GM21576 (cell line): ENCODE data around the gene UBXN6.

Experiments used
- ATAC-seq: cut with Tn5 transposase; IDR thresholded peaks from one replicate; pipeline ENCODE4 v1.9.1; 2021; ENCODE audit warnings: mild to moderate bottlenecking, moderate library complexity; ENCODE audit not compliant: unreplicated experiment

Gene UBXN6

DNA sequence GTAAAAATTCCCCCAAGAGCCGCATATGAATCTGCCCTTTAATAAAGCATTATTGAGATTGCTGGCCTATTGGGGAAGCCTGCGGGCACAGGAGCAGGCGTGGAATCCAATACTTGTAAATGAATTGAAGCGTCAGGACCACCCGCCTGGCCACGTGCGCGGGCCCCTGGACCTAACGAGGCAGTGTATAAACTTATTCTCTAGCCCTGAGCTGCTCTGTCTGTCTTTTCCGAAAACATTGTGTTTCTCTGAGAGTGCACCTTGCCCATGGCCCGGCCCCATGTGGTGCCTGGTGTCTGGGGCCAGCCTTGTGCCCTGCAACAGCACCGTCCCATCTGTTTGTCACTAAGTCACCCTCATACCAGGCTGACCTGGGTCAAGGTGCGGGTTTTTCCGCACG is 14.4 kb downstream of the UBXN6 start:
- ATAC-seq: no peak

DNA sequence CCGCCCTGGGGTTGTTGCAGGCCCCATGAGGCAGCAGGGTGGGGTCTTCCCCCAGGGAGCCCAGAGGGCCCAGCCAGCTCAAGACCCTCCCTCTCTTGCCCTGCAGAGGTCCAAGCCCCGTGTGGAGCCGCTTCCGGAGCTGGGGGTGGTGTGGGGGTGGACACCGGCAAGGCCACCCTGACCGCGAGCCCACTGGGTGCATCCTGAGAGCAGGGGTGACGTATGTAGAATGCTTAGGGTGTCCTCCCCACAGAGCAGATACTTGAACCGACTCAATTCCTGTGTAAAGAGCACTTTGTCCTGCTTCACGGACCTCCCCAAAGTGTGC is 14.8 kb downstream of the UBXN6 start:
- no peak for ATAC-seq

DNA sequence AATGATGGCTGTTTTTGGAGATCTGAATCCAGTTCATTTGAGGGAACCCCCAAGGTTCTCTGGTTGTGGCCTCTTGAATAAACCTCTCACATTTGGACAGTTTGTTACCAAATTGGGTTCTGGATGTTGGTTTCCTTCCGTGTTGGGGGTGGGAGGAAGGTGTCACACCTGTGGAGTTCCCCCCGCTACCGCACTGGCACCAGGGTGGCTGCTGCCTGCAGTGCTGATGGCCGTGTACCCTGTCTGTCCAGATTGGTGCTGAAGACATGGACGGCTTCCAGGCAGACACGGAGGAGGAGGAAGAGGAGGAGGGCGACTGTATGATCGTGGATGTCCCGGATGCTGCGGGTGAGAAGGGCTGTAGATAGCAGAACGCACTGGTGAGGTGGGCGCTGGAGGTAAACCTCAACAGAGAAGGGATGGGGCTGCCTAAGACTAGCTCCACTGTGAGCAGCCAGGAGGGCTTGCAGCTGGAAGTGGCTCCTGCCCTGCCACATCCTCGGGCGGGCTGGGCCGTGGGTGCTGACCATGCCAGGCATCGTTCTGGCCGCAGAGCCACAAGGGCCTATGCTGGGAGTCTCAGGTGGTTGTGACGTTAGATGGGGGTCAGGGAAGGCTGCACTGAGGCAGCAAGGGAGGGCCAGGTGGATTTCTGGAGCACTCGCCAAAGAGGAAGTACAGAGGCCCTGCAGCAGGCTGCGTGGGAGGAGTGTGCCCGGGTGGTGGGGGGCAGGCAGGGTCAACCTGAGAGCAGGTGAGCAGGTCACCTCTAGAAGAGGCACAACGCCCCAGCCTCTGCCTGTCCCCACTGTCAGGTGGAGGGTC is 15.4 kb downstream of the UBXN6 start:
- no peak for ATAC-seq

DNA sequence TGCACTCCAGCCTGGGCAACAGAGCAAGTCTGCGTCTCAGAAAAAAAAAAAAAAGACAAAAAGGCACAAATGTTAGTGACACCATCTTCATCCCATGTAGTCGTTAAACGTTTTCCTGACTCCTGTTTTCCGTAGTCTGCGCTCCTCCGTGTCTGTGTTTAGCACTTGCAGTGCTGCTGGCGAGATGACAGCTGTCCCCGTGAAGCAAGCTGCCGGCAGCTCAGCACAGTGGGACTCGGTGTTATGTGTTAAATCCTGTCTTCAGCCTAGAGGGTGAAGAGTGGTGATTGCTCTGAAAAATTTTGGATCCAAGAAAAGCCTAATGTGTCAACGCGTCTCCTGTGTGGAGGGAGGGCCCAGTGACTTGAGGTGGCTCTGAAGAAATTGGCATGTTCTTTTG is 18.4 kb downstream of the UBXN6 start:
- no peak for ATAC-seq

DNA sequence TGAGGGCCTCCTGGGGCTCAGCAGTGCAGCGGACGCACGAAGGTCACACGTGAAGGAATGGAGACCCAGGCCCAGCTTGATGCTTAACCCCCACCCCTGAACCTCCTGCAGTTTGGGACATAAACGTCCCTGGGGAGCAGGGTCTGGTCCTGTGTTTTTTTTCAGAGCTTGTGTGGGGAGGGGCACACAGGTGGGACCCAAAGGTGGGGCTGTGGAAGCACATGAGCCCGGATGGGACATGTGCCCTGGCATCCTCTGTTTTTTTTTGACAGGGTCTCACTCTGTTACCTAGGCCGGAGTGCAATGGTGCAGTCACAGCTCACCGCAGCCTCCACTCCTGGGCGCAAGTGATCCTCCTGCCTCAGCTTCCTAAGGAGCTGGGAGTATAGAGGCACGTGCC is 20.5 kb downstream of the UBXN6 start:
- ATAC-seq: no peak

DNA sequence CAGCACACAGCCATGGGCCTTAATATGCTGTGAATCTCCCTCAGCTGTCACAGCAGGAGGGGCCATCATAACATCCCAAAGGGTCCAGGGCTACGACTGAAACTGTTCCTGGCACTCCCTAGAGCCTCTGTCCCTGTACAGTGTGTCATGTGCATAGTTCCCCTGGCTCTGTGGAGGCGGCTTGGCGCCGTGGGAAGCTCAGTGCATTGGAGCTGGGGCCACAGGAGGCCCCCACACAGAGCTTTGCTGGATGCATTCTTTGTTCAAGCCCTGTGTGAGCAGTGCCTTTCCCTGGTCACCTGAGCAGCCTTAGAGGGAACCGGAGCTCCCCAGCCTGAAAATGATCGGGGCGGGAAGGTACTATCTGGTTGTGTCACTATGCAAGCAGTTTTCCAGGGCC is 21.4 kb downstream of the UBXN6 start:
- ATAC-seq: no peak

DNA sequence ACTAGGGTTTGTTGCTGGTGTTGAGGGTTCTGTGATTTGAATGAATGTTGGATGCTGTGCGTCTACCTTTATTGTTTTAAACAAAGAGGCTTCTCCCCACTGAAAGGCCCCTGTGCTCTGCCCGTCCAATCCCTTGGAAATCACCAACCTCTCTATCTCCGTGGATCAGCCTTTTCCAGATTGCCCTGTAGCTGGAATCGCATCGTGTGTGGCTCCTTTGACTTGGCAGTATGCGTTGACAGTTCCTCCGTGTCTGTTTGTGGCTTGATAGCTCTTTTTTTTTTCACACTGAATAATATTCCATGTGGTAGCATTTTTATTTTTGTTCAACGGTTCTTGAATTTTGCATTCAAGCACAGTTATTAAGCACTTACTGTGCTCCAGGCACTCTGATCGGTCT is 23.2 kb downstream of the UBXN6 start:
- no peak for ATAC-seq

DNA sequence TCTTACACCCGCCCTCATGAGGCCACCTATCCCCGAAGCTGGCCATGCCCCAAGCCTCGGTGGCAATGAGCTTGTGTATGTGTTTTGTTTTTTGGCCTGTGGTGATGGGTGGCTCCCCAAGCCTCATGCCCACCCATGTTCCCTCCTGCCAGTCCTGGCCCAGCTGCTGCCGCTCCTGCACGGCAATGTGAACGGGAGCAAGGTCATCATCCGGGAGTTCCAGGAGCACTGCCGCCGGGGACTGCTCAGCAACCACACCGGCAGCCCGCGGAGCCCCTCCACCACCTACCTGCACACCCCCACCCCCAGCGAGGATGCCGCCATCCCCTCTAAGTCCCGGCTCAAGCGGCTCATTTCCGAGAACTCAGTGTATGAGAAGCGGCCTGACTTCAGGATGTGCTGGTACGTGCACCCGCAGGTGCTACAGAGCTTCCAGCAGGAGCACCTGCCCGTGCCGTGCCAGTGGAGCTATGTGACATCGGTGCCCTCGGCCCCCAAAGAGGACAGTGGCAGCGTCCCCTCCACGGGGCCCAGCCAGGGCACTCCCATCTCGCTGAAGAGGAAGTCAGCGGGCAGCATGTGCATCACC is 24.6 kb downstream of the UBXN6 start:
- no peak for ATAC-seq

DNA sequence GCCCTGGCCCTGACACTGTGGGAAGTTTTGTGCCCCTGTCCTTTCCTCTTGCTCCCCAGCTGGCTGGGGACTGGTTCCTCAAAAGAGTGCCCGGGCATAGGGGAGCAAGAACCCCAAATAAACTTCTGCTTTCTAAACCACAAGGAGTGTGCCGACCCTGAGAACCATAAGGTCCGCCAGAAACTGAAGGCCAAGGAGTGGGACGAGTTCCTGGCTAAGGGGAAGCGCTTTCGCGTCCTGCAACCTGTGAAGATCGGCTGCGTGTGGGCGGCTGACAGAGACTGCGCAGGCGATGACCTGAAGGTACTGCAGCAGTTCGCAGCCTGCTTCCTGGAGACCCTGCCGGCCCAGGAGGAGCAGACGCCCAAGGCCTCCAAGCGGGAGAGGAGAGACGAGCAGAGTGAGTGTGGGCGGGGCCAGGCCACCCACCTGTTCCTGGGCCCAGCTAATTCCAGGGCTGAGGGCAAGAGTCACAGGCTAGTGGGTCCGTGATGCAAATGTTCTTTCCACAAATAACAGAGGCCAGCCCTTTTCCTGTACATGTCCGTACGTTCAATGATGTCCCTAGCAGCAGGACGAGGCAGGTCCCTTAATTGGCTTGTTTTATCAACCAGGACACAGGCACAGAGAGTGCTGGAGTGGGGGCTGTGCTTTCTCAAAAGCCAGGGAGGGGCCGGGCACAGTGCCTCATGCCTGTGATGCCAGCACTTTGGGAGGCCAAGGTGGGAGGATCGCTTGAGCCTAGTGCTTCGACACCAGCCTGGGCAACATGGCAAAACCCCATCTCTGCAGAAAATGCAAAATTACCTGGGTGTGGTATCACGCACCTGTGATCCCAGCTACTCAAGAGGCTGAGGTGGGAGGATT is 25.6 kb downstream of the UBXN6 start:
- no peak for ATAC-seq

DNA sequence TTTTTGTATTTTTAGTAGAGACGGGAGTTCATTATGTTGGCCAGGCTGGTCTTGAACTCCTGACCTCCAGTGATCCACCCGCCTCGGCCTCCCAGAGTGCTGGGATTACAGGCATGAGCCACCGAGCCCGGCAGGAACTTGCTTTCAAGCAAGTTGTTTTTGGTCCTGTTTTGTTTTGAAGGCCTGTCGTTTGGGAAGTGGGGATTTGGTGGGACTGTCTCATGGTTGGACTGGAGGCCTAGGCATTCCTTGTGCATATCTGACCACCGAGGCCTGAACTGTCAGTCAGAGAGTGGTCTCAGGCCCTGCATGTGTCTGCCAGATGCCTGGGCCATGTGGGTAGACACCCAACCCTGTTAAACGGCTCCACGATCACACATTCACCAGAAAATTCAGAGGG is 26.3 kb downstream of the UBXN6 start:
- ATAC-seq: no peak

DNA sequence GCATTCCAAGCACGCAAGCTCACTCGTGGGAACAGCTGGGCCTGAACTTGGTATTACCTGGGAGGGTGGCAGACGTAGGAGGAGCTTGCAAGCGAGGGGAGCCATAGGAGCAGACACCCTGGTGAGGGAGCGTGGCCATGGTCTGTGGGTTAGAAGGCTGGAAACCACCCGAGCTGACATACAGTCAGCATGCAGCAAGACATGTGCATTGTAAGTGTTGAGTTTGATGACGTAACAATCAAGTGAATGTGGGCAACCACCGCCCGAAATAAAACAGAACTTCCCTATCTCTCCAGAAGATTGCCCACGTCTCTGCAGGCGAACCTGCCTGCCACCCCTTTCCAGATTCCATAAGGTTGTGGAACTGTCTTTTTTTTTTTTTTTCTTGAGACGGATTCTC is 26.8 kb downstream of the UBXN6 start:
- ATAC-seq: no peak

DNA sequence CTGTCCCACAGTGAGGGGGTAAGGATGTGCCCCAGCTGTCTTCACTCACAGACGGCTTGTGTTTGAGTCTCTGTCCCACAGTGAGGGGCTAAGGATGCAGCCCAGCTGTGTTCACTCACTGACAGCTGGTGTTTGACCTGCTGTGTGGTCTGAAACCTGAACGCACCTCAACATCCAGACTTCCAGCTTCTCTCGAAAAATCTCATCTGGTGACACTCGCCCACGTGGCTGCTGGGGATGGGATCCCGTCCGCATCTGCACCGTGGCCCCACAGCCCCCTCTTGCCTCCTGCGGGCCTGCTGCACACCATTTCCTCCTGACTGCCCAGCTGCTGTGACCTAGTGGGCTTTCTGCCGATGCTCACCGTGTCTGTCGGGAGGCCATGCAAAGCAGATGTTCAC is 27.8 kb downstream of the UBXN6 start:
- no peak for ATAC-seq

DNA sequence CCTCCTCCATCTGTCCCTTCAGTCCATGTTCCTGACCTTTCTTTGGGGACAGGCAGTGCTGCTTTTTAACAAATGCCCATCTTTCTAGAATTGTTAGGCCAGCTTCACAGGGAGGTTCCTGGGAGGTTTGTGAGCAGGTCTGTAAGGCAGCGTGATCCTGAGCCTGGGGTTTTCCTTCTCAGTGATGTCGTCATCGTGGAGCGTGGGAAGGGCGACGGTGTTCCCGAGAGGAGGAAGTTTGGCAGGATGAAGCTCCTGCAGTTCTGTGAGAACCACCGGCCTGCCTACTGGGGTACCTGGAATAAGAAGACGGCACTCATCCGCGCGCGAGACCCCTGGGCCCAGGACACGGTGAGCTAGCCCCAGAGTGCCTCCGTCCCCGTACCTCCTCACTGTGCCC is 28.3 kb downstream of the UBXN6 start:
- no peak for ATAC-seq

DNA sequence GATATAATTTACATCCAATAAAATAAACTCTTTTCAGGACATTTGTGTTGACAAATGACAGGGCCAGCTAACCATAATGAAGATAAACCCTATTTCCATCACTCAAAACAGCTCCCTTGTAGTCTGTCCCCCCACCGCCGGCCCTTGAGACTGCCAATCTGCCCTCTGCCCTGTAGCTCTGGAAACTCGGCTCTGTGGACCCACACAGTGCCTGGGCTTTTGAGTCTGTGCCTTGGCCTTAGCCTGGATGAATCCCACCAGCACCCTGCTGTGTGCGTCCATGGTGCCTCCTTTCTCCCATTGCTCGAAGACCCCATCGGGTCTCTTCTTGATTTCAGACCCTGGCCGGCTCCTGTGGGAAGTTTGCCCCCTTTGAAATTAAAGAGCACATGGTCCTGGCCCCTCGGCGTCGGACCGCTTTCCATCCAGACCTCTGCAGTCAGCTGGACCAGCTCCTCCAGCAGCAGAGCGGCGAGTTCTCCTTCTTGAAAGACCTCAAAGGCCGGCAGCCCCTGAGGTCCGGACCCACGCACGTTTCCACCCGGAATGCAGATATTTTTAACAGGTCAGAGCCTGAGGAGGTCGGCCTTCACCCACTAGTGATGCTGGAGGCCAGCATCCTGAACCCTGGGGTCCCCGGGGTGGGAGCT is 29.1 kb downstream of the UBXN6 start:
- no peak for ATAC-seq

DNA sequence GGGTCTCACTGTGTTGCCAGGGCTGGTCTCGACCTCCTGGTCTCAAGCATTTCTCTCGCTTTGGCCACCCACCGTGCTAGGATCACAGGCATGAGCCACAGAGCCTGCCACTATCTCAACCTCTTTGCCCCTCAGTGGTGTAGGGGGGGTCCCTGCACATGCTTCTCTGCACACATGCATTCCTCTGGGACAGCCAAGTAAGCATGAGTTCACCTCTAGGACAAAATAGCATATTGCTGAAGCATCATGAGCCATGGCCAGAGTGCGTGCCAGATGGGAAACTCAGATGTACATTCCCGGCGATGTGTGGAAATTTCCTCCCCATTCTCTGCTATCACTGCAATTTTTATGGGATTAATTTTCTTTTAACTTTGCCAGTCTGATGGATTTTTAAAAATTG is 32.1 kb downstream of the UBXN6 start:
- ATAC-seq: no peak

DNA sequence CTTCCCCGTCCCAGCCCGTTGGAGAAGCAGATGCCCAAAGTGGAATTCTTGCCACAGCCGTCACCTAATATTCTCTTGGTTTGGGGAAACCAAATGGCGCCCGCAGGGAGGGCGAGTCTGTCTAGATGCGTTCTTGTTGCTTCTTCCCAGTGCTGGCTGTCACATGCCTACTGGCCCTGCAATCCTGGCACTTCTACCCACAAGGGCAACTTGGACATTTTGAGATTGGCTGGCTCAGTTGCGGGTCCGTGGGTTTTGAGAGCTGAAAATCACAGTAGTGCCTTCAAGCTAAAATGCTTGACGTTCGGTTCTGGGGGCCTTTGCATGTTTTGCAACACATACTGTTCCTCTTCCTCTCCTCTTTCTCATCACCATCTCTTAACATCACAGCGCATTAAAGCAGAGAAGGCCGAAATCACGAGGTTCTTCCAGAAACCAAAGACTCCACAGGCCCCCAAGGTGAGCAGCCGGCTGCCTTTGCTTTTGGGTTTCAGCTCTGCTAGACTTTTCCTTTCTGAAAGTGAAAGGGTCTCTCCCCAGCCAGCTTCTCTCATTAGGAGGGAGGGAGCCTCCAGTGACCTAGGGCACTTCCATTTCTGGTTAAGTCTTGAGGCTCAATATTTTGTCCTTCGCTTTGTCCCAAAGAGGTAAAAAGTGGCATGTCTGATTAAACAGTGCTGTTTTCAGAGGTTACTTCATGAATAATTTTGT is 34.0 kb downstream of the UBXN6 start:
- ATAC-seq: no peak

DNA sequence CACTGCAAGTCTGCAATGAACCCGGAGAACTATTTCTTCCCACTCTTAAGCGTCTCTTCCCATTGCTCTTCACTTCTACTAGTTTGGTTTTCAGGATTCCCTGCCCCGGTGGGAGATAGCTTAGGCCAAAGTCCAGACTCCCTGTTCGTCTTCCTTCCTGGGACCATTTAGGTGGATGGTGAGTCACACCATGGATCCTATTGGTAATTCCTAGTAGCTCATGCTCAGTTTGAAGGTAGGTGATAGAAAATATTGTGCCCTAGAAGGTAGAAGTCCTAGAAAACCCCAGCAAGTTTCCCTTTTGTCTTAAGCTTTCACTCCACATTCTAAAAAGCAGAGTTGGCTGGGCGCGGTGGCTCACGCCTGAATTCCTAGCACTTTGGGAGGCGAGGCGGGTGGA is 41.3 kb downstream of the UBXN6 start:
- ATAC-seq: no peak

DNA sequence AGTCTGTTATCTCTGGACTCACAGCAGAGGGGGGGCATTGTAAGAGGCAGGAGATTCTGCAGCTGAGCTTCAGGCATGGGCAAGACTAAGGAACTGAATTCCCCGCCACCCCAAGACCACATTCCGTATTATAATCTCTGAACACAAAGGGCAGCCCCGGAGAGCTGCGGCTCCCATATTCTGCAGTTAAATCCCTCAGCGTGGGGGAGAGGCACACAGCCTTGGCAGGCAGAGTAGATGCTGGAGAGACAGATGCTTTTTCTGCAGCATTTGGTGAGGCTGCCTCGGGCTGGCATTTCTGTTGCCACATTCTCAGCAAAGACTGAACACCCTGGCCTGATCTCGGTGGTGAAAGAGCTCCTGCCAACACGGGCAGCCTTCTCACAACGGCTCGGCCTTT is 42.2 kb downstream of the UBXN6 start:
- no peak for ATAC-seq

DNA sequence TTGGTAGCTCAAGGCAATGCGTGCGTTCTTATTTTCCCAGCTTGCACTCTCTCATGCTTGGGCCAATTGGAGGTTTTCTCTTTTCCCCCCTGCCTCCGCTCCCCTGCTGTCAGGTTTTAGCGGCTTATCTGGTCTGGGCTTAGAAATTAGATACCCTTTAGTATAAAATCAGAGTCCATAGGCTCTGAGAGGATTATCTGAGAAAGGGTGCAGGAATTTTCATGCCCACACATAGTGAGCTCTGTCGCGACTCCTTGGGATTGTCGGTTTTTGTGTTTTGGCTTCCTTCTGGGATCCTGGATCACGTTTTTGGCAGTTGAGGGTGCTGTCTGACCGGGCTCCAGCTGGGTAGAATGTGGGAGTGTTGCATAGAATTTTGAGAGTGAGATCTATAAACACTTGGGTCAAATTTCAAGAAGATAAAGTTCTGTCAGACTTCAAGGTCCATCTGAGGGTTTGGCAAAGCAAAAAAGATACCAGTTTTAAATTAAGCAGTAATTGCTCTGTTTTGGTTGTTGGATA is 42.7 kb downstream of the UBXN6 start:
- no peak for ATAC-seq

DNA sequence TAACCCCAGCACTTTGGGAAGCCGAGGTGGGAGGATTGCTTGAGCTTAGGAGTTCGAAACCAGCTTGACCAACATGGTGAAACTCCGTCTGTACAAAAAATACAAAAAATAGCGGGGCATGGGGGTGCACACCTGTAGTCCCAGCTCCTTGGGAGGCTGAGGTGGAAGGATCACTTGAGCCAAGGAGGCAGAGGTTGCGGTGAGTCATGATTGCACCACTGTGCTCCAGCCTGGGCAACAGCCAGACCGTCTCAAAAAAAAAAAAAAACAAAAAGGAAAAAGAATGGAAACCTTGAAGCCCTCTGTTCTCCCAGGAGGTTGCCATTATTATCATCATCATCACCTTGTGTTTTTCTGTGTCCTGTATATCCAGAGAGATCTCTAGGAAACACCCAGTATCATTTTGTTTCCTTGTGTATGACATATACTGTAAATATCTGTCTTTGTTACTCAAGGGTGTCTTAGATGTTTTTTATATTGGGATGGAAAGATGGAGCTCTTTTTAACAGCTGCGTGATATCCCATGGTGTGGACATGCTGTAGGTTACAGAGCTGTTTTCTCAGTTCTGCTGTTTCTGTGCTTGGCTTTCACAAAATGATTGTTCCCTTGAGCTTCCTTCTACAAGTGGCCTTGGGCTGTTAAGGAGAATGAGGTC is 43.3 kb downstream of the UBXN6 start:
- ATAC-seq: no peak
